Measurements from ENCODE around the gene ARID2. TPM values are rescaled to one million over a fixed set of nuclear protein-coding genes. Genes with fewer than 3 reads are reported as not detected.

The ARID2 gene
- total and polyA plus RNA-seq, 2 of the 13 experiments (the other 11 are each of a cell fraction or from before 2014, with no cell fraction given), result 15.9 to 22.2 TPM

DNA sequence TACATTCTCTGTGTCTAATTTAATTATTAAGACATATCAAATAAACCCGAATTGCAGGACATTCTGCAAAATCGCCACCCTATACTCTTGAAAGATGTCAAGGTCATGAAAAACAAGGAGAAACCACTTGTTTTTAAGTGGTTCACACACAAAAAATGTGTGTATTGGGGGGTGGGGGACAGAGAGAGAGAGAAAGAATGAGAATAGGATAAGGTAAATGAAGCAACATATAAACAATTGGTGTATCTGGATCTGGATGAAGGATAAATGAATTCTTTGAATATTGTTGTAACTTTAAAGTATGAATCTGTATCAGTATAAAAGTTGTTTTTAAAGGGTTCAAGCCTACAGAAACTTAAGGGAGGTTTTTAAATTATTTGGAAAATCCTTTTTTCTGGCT is 72.1 kb downstream of the ARID2 start:
- H4K20me1 ChIP-seq (ENCODE audit: insufficient read depth, low read length), result no peaks in the 10 kb centered on the region; the same call in none of the 2 replicates
- POLR2A ChIA-PET, result no interaction called here
- H3K27me3 ChIP-seq (ENCODE audit: control insufficient read depth in 1 of 2, insufficient read depth in 2 of 2, low read length in 2 of 2), result no peaks in the 10 kb centered on the region
- 0 out of 5 replicates have a peak, but pooled peaks cover 0 to 3% of the 10 kb centered on the region in 2 experiments for H3K36me3 ChIP-seq (replicated peaks in 1 of 2; ENCODE audit: control insufficient read depth in 1 of 2, insufficient read depth in 2 of 2, low read length in 2 of 2)
- in situ Hi-C loops (cut with HindIII; ENCODE audit: extremely low pct_ligation_motif_present, low pct_unique_long_range_greater_than_20kb), result no loop called here
- H3K79me2 ChIP-seq (ENCODE audit: insufficient read depth, low read length), result peaks cover 21% of the 10 kb centered on the region
- no peak overlapping the region for H2AFZ ChIP-seq (ENCODE audit: low read length)
- H3K4me1 ChIP-seq (ENCODE audit: insufficient read depth, low read length), result peaks cover 12% of the 10 kb centered on the region
- H3K4me3 ChIP-seq (replicated peaks in 1 of 3; ENCODE audit: insufficient read depth in 1 of 3, low read depth in 2 of 3, low read length in 3 of 3), result no peak overlapping the region
- H3K9me3 ChIP-seq (ENCODE audit: low read length), result no peaks in the 10 kb centered on the region
- 95% methylated on average over 2 of the region's 2 CpGs for WGBS (ENCODE audit: low lambda C conversion rate)
- ATAC-seq (no peak), FAIRE-seq (no peak), DNase-seq (ENCODE audit: low spot score) (no peak)
- H3K27ac ChIP-seq (ENCODE audit: extremely low read length, insufficient read depth, low read length), result no peak overlapping the region
- BruUV-seq (replicated peaks), result no TSS peak
- CTCF ChIA-PET (ENCODE audit: low intra/inter-chr PET ratio, low total read pairs), result no interaction called here
- intact Hi-C loops (cut with micrococcal nuclease; ENCODE audit: unreplicated experiment), result no loop called here
- no peak overlapping the region for H3K4me2 ChIP-seq (ENCODE audit: low read depth, low read length)
- H3K9ac ChIP-seq (ENCODE audit: insufficient read depth, low read depth, low read length), result no peak overlapping the region
- TF ChIP-seq SOX13 (IDR thresholded peaks at IDR 0.05) (no peak), SOX13 (CRISPR knock-in tag; conservative IDR thresholded peaks at IDR 0.05 in 1 of 2, IDR thresholded peaks at IDR 0.05 in 1 of 2) (no peak), THAP11 (CRISPR knock-in tag; IDR thresholded peaks at IDR 0.05) (no peak), NFE2 (CRISPR knock-in tag; IDR thresholded peaks at IDR 0.05) (no peak), AHR (CRISPR knock-in tag; IDR thresholded peaks at IDR 0.05) (no peak), ZNF672 (CRISPR knock-in tag; IDR thresholded peaks at IDR 0.05) (no peak), KAT2B (IDR thresholded peaks at IDR 0.05; ENCODE audit: borderline replicate concordance, low read depth, low read length) (no peak), DMAP1 (CRISPR knock-in tag; IDR thresholded peaks at IDR 0.05) (no peak), ZMAT3 (CRISPR knock-in tag; conservative IDR thresholded peaks at IDR 0.05) (no peak), MTA1 (CRISPR knock-in tag; IDR thresholded peaks at IDR 0.05; ENCODE audit: borderline replicate concordance) (no peak), SP2 (CRISPR knock-in tag; IDR thresholded peaks at IDR 0.05) (no peak)
- TF ChIP-seq, protein P1, sequence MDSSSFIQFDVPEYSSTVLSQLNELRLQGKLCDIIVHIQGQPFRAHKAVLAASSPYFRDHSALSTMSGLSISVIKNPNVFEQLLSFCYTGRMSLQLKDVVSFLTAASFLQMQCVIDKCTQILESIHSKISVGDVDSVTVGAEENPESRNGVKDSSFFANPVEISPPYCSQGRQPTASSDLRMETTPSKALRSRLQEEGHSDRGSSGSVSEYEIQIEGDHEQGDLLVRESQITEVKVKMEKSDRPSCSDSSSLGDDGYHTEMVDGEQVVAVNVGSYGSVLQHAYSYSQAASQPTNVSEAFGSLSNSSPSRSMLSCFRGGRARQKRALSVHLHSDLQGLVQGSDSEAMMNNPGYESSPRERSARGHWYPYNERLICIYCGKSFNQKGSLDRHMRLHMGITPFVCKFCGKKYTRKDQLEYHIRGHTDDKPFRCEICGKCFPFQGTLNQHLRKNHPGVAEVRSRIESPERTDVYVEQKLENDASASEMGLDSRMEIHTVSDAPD (CRISPR knock-in tag; IDR thresholded peaks at IDR 0.05), result no peak
- TF ChIP-seq, protein P2, sequence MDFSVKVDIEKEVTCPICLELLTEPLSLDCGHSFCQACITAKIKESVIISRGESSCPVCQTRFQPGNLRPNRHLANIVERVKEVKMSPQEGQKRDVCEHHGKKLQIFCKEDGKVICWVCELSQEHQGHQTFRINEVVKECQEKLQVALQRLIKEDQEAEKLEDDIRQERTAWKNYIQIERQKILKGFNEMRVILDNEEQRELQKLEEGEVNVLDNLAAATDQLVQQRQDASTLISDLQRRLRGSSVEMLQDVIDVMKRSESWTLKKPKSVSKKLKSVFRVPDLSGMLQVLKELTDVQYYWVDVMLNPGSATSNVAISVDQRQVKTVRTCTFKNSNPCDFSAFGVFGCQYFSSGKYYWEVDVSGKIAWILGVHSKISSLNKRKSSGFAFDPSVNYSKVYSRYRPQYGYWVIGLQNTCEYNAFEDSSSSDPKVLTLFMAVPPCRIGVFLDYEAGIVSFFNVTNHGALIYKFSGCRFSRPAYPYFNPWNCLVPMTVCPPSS (IDR thresholded peaks at IDR 0.05), result no peak
- TF ChIP-seq, protein P3, sequence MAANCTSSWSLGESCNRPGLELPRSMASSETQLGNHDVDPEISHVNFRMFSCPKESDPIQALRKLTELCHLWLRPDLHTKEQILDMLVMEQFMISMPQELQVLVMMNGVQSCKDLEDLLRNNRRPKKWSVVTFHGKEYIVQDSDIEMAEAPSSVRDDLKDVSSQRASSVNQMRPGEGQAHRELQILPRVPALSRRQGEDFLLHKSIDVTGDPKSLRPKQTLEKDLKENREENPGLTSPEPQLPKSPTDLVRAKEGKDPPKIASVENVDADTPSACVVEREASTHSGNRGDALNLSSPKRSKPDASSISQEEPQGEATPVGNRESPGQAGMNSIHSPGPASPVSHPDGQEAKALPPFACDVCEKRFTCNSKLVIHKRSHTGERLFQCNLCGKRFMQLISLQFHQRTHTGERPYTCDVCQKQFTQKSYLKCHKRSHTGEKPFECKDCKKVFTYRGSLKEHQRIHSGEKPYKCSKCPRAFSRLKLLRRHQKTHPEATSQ (CRISPR knock-in tag; IDR thresholded peaks at IDR 0.05; ENCODE audit: borderline replicate concordance), result no peak
- TF ChIP-seq, protein P4, sequence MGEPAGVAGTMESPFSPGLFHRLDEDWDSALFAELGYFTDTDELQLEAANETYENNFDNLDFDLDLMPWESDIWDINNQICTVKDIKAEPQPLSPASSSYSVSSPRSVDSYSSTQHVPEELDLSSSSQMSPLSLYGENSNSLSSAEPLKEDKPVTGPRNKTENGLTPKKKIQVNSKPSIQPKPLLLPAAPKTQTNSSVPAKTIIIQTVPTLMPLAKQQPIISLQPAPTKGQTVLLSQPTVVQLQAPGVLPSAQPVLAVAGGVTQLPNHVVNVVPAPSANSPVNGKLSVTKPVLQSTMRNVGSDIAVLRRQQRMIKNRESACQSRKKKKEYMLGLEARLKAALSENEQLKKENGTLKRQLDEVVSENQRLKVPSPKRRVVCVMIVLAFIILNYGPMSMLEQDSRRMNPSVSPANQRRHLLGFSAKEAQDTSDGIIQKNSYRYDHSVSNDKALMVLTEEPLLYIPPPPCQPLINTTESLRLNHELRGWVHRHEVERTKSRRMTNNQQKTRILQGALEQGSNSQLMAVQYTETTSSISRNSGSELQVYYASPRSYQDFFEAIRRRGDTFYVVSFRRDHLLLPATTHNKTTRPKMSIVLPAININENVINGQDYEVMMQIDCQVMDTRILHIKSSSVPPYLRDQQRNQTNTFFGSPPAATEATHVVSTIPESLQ (CRISPR knock-in tag; conservative IDR thresholded peaks at IDR 0.05), result no peak

Data from HepG2 (cell line).